Measurements from ENCODE around the gene C17orf58. TPM values are rescaled to one million over a fixed set of nuclear protein-coding genes. Genes with fewer than 3 reads are reported as not detected.
"Not testable (repeated sequence)": the region's sequence is repeated elsewhere in the genome, so short reads cannot be mapped to it uniquely, and the experiment has no call there.

Gene C17orf58
- total RNA-seq, 2 experiments from 2014 or later = 12.4 TPM

DNA sequence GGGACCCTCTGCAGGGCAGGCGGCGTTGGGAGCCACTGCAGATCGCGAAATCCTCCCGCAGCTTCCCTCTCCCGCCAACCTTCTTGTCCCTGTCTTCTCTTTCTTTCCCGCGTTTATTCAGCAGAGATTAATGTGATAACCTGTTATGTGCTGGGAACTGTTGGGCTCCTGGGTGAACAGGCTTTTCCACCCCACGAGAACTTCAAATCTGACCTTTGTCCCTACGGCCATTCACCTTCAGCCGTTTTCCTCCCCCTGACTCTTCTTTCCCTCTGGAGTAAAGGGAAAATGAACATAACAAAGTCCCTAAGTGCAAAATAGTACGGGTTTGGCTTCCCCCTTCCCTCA lies 24.1 kb upstream of the C17orf58 start:
- ChIA-PET POLR2A (interaction anchor here (1.2 to 2.5 kb wide), 8 partner anchors 11 to 228 kb away, joined by 3 to 28 read pairs (median 6); partner anchors contain the start of genes AMZ2, C17orf58 and KPNA2), CTCF (interaction anchor here (0.7 to 1.8 kb wide), 10 partner anchors 9 to 440 kb away, joined by 3 to 13 read pairs (median 4); partner anchors contain the start of genes C17orf58 and KPNA2)
- Mint-ChIP-seq H3K9me3 (no peaks in the 10 kb centered on the region), H3K4me1 (peaks cover 13% of the 10 kb centered on the region), H3K4me3 (peak overlapping the region; percentile 73), H3K36me3 (ENCODE audit: low read depth) (peaks cover 3% of the 10 kb centered on the region), H3K27me3 (peaks cover 2% of the 10 kb centered on the region), H3K27ac (peak overlapping the region; percentile 81)
- DNase-seq = no peak

GRCh38 chr17:68019675-68020408 lies 23.6 kb upstream of the C17orf58 start:
- Mint-ChIP-seq H3K27me3 (peaks cover 5% of the 10 kb centered on the region), H3K4me1 (peaks cover 13% of the 10 kb centered on the region), H3K4me3 (peak overlapping the region; percentile 73), H3K36me3 (ENCODE audit: low read depth) (peaks cover 3% of the 10 kb centered on the region), H3K27ac (peak overlapping the region; percentile 81), H3K9me3 (no peaks in the 10 kb centered on the region)
- DNase-seq = peak; percentile 98
- POLR2A ChIA-PET = interaction anchor here (0.9 to 2.5 kb wide), 11 partner anchors 8 to 228 kb away, joined by 3 to 28 read pairs (median 6); partner anchors contain the start of genes AMZ2, C17orf58 and KPNA2
- CTCF ChIA-PET = interaction anchor here (0.7 to 1.8 kb wide), 12 partner anchors 8 to 441 kb away, joined by 3 to 13 read pairs (median 4); partner anchors contain the start of genes C17orf58 and KPNA2

- no peak for DNase-seq
- POLR2A ChIA-PET = interaction anchor here (0.9 to 2.5 kb wide), 10 partner anchors 9 to 229 kb away, joined by 3 to 28 read pairs (median 6); partner anchors contain the start of genes AMZ2, C17orf58 and KPNA2
- Mint-ChIP-seq H3K27ac (peak overlapping the region; percentile 81), H3K4me1 (peaks cover 13% of the 10 kb centered on the region), H3K36me3 (ENCODE audit: low read depth) (peaks cover 3% of the 10 kb centered on the region), H3K27me3 (peaks cover 6% of the 10 kb centered on the region), H3K9me3 (no peaks in the 10 kb centered on the region), H3K4me3 (peak overlapping the region; percentile 73)
- CTCF ChIA-PET = interaction anchor here (0.7 to 1.8 kb wide), 12 partner anchors 8 to 441 kb away, joined by 3 to 13 read pairs (median 4); partner anchors contain the start of genes C17orf58 and KPNA2
Observed at GRCh38 chr17:68019336-68019674, 23.0 kb upstream of the C17orf58 start.

DNA sequence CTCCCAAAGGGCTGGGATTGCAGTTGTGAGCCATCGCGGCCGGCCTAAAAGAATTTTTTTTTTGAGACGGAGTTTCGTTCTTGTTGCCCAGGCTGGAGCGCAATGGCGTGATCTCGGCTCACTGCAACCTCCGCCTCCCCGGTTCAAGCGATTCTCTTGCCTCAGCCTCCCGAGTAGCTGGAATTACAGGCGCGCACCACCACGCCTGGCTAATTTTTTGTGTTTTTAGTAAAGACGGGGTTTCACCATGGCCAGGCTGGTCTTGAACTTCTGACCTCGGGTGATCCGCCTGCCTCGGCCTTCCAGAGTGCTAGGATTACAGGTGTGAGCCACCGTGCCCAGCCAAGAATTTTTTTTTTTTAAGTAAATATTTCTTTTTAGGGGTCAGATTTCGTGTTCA lies 22.2 kb upstream of the C17orf58 start:
- CTCF ChIA-PET; H3K27me3 Mint-ChIP-seq; H3K27ac Mint-ChIP-seq; DNase-seq; H3K9me3 Mint-ChIP-seq; H3K36me3 Mint-ChIP-seq (ENCODE audit: low read depth); H3K4me3 Mint-ChIP-seq: not testable (repeated sequence)
- H3K4me1 Mint-ChIP-seq = peaks cover 13% of the 10 kb centered on the region
- POLR2A ChIA-PET = interaction anchor here (1.8 kb wide), 1 partner anchor 10 kb away, joined by 7 read pairs; no protein-coding TSS in a partner anchor

GRCh38 chr17:68016838-68017237 lies 20.6 kb upstream of the C17orf58 start:
- POLR2A ChIA-PET = no interaction called here
- no peaks in the 10 kb centered on the region for H3K9me3 Mint-ChIP-seq

DNA sequence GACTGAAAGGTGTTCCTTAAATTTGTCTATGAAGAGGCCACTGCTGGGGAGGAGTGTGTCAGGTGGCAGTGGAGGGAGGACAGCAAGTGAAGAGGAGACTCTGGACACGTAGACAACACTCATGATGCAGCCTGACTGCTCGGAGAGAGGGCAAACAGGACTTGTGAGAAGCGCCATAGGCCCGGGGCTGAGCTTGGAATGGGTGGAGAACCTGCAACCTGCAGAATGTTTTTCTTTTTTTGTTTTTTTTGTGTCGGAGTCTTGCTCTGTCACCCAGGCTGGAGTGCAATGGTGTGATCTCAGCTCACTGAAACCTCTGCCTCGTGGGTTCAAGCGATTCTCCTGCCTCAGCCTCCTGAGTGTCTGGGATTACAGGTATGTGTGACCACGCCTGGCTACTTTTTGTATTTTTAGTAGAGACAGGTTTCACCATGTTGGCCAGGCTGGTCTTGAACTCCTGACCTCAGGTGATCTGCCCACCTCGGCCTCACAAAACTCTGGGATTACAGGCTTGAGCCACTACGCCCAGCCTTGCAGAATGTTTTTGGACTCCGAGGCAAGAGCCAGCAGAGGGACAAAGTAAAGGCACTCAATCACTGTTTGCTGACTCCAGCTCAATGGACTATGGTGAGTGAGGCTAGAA lies 18.9 kb upstream of the C17orf58 start:
- Mint-ChIP-seq H3K4me3 (no peak overlapping the region), H3K4me1 (peaks cover 12% of the 10 kb centered on the region), H3K9me3 (no peaks in the 10 kb centered on the region), H3K36me3 (ENCODE audit: low read depth) (peaks cover 3% of the 10 kb centered on the region), H3K27me3 (peaks cover 6% of the 10 kb centered on the region), H3K27ac (no peak overlapping the region)
- CTCF ChIA-PET = interaction anchor here (1.2 kb wide), 1 partner anchor 221 kb away, joined by 3 read pairs; no protein-coding TSS in a partner anchor
- DNase-seq = no peak
- POLR2A ChIA-PET = no interaction called here

More at GRCh38 chr17:68016838-68017237, 20.6 kb upstream of the C17orf58 start:
- Mint-ChIP-seq H3K27ac (no peak overlapping the region), H3K36me3 (ENCODE audit: low read depth) (peaks cover 3% of the 10 kb centered on the region), H3K4me3 (no peak overlapping the region), H3K4me1 (peaks cover 13% of the 10 kb centered on the region), H3K27me3 (peaks cover 6% of the 10 kb centered on the region)
- no peak for DNase-seq
- CTCF ChIA-PET = interaction anchor here (0.6 kb wide), 1 partner anchor 123 kb away, joined by 5 read pairs; no protein-coding TSS in a partner anchor

DNA sequence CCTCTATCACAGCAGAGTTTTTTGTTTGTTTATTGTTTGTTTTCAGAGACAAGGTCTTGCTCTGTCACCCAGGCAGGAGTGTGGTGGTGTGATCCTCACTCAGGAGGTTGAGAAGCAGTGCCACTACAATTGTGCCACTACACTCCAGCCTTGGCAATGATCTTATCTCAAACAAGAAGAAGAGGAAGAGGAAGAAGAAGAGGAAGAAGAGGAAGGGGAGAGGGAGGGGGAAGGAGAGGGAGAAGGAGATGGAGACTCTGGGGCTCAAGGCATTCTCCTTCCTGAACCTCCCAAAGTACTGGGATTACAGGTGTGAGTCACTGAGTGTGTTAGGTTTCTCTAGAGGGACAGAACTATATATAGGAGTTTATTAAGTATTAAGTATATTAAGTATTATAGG lies 17.1 kb upstream of the C17orf58 start:
- DNase-seq = no peak
- peaks cover 6% of the 10 kb centered on the region for H3K27me3 Mint-ChIP-seq
- H3K36me3 Mint-ChIP-seq (ENCODE audit: low read depth) = no peaks in the 10 kb centered on the region
- peaks cover 6% of the 10 kb centered on the region for H3K4me1 Mint-ChIP-seq
- no peak overlapping the region for H3K4me3 Mint-ChIP-seq
- no peak overlapping the region for H3K27ac Mint-ChIP-seq
- CTCF ChIA-PET = no interaction called here
- POLR2A ChIA-PET = no interaction called here
- no peaks in the 10 kb centered on the region for H3K9me3 Mint-ChIP-seq

GRCh38 chr17:68011199-68011665 lies 15.0 kb upstream of the C17orf58 start:
- ChIA-PET POLR2A (interaction anchor here (1.5 kb wide), 1 partner anchor 25 kb away, joined by 4 read pairs; no protein-coding TSS in a partner anchor), CTCF (interaction anchor here (0.7 to 3.7 kb wide), 8 partner anchors 8 to 48 kb away, joined by 3 to 13 read pairs (median 4); partner anchors contain the start of gene C17orf58)
- H3K9me3 Mint-ChIP-seq = no peaks in the 10 kb centered on the region
- H3K27ac Mint-ChIP-seq = no peak overlapping the region
- H3K27me3 Mint-ChIP-seq = peaks cover 4% of the 10 kb centered on the region
- peak overlapping the region; percentile 62 for H3K4me3 Mint-ChIP-seq
- H3K36me3 Mint-ChIP-seq (ENCODE audit: low read depth) = no peaks in the 10 kb centered on the region
- DNase-seq = peak; percentile 71
- peaks cover 6% of the 10 kb centered on the region for H3K4me1 Mint-ChIP-seq

GRCh38 chr17:68006797-68007196 lies 10.5 kb upstream of the C17orf58 start:
- DNase-seq = no peak
- Mint-ChIP-seq H3K9me3 (no peaks in the 10 kb centered on the region), H3K4me1 (peaks cover 6% of the 10 kb centered on the region), H3K36me3 (ENCODE audit: low read depth) (no peaks in the 10 kb centered on the region), H3K27ac (no peak overlapping the region), H3K27me3 (no peaks in the 10 kb centered on the region), H3K4me3 (no peak overlapping the region)
- ChIA-PET CTCF (interaction anchor here (0.7 to 1.4 kb wide), 3 partner anchors 13 to 32 kb away, joined by 3 to 5 read pairs (median 3); no protein-coding TSS in a partner anchor), POLR2A (no interaction called here)

DNA sequence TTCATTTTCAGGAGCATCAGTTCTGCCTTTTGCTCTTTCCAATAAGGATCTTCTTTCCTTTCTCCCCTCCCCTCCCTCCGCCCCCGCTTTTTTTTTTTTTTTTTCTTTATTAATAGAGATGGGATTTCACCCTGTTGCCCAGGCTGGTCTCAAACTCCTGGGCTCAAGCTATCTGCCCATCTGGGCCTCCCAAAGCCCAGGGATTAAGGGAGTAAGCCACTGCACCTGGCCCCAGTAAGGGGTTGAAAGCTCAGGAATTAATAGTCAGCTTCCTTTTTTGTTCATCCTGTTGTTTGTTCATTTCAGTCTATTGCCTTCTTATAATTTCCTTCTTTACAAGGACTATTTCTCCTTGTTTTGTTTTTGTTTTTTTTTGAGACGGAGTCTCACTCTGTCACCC lies 7.9 kb upstream of the C17orf58 start:
- Mint-ChIP-seq H3K4me3 (no peak overlapping the region), H3K9me3 (no peaks in the 10 kb centered on the region), H3K4me1 (no peaks in the 10 kb centered on the region), H3K27me3 (no peaks in the 10 kb centered on the region), H3K27ac (no peak overlapping the region), H3K36me3 (ENCODE audit: low read depth) (no peaks in the 10 kb centered on the region)
- POLR2A ChIA-PET = interaction anchor here (1.2 kb wide), 1 partner anchor 9 kb away, joined by 7 read pairs; no protein-coding TSS in a partner anchor
- CTCF ChIA-PET = interaction anchor here (0.7 to 1.0 kb wide), 2 partner anchors 13 to 279 kb away, joined by 3 to 5 read pairs; no protein-coding TSS in a partner anchor
- no peak for DNase-seq

- H3K4me1 Mint-ChIP-seq = peaks cover 21% of the 10 kb centered on the region
- CTCF ChIA-PET = no interaction called here
- no peaks in the 10 kb centered on the region for H3K9me3 Mint-ChIP-seq
- peaks cover 10% of the 10 kb centered on the region for H3K27me3 Mint-ChIP-seq
- POLR2A ChIA-PET = no interaction called here
- no peak overlapping the region for H3K27ac Mint-ChIP-seq
- no peaks in the 10 kb centered on the region for H3K36me3 Mint-ChIP-seq (ENCODE audit: low read depth)
- DNase-seq = no peak
- no peak overlapping the region for H3K4me3 Mint-ChIP-seq
Observed at GRCh38 chr17:67999291-67999911, 3.1 kb upstream of the C17orf58 start.

DNA sequence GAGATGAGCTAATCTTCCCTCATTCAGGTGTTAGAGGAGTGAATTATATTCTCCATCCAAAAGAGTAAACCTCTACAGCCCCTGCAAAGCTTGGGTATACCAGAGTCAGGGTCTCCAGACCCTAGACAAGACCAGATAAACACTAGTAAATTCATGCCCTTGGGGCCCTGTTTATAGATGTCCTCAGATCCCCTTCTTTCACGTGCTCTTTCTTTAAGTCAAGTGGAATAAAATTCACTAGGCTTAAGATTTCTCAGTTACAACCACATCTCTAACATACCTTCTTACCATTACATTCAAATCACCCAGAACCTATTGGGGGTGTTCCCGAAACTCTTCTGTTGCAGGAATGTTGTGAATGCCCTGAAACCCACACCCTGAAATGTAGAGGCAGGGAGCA lies 2.2 kb upstream of the C17orf58 start:
- Mint-ChIP-seq H3K27ac (no peak overlapping the region), H3K36me3 (ENCODE audit: low read depth) (no peaks in the 10 kb centered on the region), H3K9me3 (no peaks in the 10 kb centered on the region), H3K4me3 (no peak overlapping the region), H3K27me3 (peaks cover 10% of the 10 kb centered on the region), H3K4me1 (peaks cover 27% of the 10 kb centered on the region)
- DNase-seq = no peak
- CTCF ChIA-PET = no interaction called here
- POLR2A ChIA-PET = no interaction called here

Measured in activated CD4-positive, alpha-beta memory T cell treated with anti-CD3 and anti-CD28 coated beads, Interleukin-2, amount 10 ng/mL, durations not matched to agents 7 days and 5 days (primary cell).